GM15510 (cell line): Measurements from ENCODE around the gene FXYD7.

ENCODE experiments used
- POLR2A ChIP-seq: IDR thresholded peaks from 3 replicates; pipeline ENCODE4 v1.6.1; 2011; ENCODE audit warnings: borderline replicate concordance; ENCODE audit not compliant: insufficient read length; ENCODE audit errors: extremely low read depth

The FXYD7 gene

GRCh38 chr19:35177377-35178274 lies 34.6 kb downstream of the FXYD7 start:
- no peak for TF ChIP-seq POLR2A

- TF ChIP-seq POLR2A: no peak
Measured at GRCh38 chr19:35178701-35179100, 35.6 kb downstream of the FXYD7 start.

GRCh38 chr19:35179830-35180229 lies 36.8 kb downstream of the FXYD7 start:
- no peak for TF ChIP-seq POLR2A

- TF ChIP-seq POLR2A: no peak
Measured at GRCh38 chr19:35181387-35181786, 38.3 kb downstream of the FXYD7 start.

GRCh38 chr19:35184267-35184666 lies 41.2 kb downstream of the FXYD7 start:
- no peak for TF ChIP-seq POLR2A

GRCh38 chr19:35184884-35185283 lies 41.8 kb downstream of the FXYD7 start:
- no peak for TF ChIP-seq POLR2A

GRCh38 chr19:35194012-35194984 lies 51.2 kb downstream of the FXYD7 start:
- no peak for TF ChIP-seq POLR2A

GRCh38 chr19:35195830-35196229 lies 52.8 kb downstream of the FXYD7 start:
- no peak for TF ChIP-seq POLR2A

- TF ChIP-seq POLR2A: no peak
Measured at GRCh38 chr19:35199481-35199880, 56.4 kb downstream of the FXYD7 start.

- no peak for TF ChIP-seq POLR2A
Measured at GRCh38 chr19:35202722-35203688, 60.0 kb downstream of the FXYD7 start.
